ENCODE data around the gene TMEM38A. TPM values are rescaled to one million over a fixed set of nuclear protein-coding genes. Genes with fewer than 3 reads are reported as not detected.
"Not testable (repeated sequence)": the region's sequence is repeated elsewhere in the genome, so short reads cannot be mapped to it uniquely, and the experiment has no call there.

The TMEM38A gene
- total RNA-seq, 1 experiment from 2014 or later: 12.9 TPM

DNA sequence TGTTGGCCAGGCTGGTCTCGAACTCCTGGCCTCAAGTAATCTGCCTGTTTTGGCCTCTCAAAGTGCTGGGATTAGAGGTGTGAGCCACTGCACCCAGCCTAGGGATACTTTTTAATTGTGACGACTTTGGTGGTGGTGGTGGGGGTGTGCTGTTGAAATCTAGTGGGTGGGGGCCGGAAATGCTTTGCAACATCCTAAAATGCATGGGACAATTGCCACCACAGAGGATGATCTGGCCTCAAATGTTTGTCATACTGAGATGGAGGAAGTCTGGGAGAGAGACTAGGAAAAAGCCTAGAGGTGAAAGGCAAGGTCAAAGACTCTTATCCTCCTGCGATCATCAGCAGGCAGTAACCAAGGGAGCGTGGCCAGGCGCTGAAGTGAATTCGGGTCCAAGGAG, 60.1 kb downstream of the TMEM38A start:
- Histone ChIP-seq H3K4me1 (ENCODE audit: low read length) (no peaks in the 10 kb centered on the region), H3K27me3 (ENCODE audit: low read length) (no peaks in the 10 kb centered on the region), H4K20me1 (ENCODE audit: insufficient read depth, low read depth, low read length) (no peaks in the 10 kb centered on the region), H3K4me2 (ENCODE audit: low read depth, low read length, poor library complexity, severe bottlenecking) (no peak overlapping the region), H3K27ac (ENCODE audit: low read length) (no peak overlapping the region), H3K4me3 (ENCODE audit: low read length) (no peak overlapping the region), H3K9ac (ENCODE audit: low read length) (no peak overlapping the region), H3K9me2 (replicated peaks; ENCODE audit: insufficient read depth, low read length) (no peaks in the 10 kb centered on the region), H3K9me3 (ENCODE audit: low read length) (no peaks in the 10 kb centered on the region), H2AFZ (ENCODE audit: low read length) (no peak overlapping the region), H3K36me3 (ENCODE audit: insufficient read depth, low read length) (no peaks in the 10 kb centered on the region), H3K79me2 (ENCODE audit: low read length) (no peaks in the 10 kb centered on the region)
- DNase-seq: peak; percentile 19

DNA sequence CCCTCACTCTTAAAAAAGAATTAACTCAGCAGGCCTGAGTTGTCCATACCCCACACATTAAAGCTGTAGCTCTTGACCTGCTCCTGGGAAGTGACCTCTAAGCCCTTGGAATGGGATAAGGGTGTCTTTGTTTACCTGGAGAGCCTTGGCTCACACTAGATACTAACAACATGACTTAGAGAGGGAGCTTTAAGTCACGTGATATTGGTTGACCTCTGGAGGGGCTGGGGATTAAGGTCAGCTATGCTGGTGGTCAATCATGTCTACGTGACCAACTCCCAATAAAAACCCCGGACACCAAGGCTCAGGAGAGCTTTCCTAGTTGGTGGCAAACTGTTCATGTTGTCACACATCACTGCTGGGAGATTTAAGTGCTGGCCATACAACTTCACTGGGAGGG, 61.7 kb downstream of the TMEM38A start:
- Histone ChIP-seq H3K4me3 (ENCODE audit: low read length) (no peak overlapping the region), H3K4me1 (ENCODE audit: low read length) (peaks cover 9% of the 10 kb centered on the region), H3K9me2 (replicated peaks; ENCODE audit: insufficient read depth, low read length) (no peaks in the 10 kb centered on the region), H3K27ac (ENCODE audit: low read length) (no peak overlapping the region), H3K9ac (ENCODE audit: low read length) (no peak overlapping the region), H4K20me1 (ENCODE audit: insufficient read depth, low read depth, low read length) (no peaks in the 10 kb centered on the region), H3K36me3 (ENCODE audit: insufficient read depth, low read length) (no peaks in the 10 kb centered on the region), H3K9me3 (ENCODE audit: low read length) (no peaks in the 10 kb centered on the region), H3K79me2 (ENCODE audit: low read length) (no peaks in the 10 kb centered on the region), H3K27me3 (ENCODE audit: low read length) (no peaks in the 10 kb centered on the region), H3K4me2 (ENCODE audit: low read depth, low read length, poor library complexity, severe bottlenecking) (no peak overlapping the region), H2AFZ (ENCODE audit: low read length) (no peak overlapping the region)
- DNase-seq: peak; percentile 16

DNA sequence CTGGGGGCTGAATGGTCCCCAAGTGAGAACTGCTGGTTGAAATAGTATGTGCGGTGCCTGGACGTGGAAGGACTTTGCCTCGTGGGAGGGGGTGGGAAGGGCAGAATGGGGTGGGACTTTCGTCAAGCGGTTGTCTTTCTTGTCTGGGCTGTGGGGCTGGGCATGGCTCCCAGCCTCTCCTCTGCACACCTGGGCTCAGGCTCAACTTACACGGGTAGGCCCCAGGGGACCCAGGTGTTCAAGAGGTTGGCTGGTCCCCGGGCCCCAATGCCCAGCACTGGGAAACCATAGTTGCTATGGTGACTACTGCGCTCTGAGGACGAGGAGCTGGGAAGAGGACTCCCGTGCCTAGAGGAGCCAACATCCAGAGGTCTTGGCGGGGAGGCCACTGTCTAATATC, 66.0 kb downstream of the TMEM38A start:
- no peaks in the 10 kb centered on the region for H3K36me3 ChIP-seq (ENCODE audit: insufficient read depth, low read length)
- H3K9ac ChIP-seq (ENCODE audit: low read length): no peak overlapping the region
- no peaks in the 10 kb centered on the region for H3K9me3 ChIP-seq (ENCODE audit: low read length)
- no peaks in the 10 kb centered on the region for H3K79me2 ChIP-seq (ENCODE audit: low read length)
- H3K4me3 ChIP-seq (ENCODE audit: low read length): no peak overlapping the region
- H3K4me1 ChIP-seq (ENCODE audit: low read length): peaks cover 9% of the 10 kb centered on the region
- H3K27ac ChIP-seq (ENCODE audit: low read length): no peak overlapping the region
- DNase-seq: peak; percentile 47
- no peak overlapping the region for H3K4me2 ChIP-seq (ENCODE audit: low read depth, low read length, poor library complexity, severe bottlenecking)
- no peaks in the 10 kb centered on the region for H3K27me3 ChIP-seq (ENCODE audit: low read length)
- H2AFZ ChIP-seq (ENCODE audit: low read length): no peak overlapping the region
- H3K9me2 ChIP-seq (replicated peaks; ENCODE audit: insufficient read depth, low read length): no peaks in the 10 kb centered on the region
- no peaks in the 10 kb centered on the region for H4K20me1 ChIP-seq (ENCODE audit: insufficient read depth, low read depth, low read length)

- not testable (repeated sequence) for H3K4me3 ChIP-seq (ENCODE audit: low read length); H3K79me2 ChIP-seq (ENCODE audit: low read length); H3K27me3 ChIP-seq (ENCODE audit: low read length); H3K9me2 ChIP-seq (replicated peaks; ENCODE audit: insufficient read depth, low read length); H3K4me1 ChIP-seq (ENCODE audit: low read length); H3K36me3 ChIP-seq (ENCODE audit: insufficient read depth, low read length); H3K4me2 ChIP-seq (ENCODE audit: low read depth, low read length, poor library complexity, severe bottlenecking); H3K9me3 ChIP-seq (ENCODE audit: low read length); H4K20me1 ChIP-seq (ENCODE audit: insufficient read depth, low read depth, low read length); H2AFZ ChIP-seq (ENCODE audit: low read length); DNase-seq; H3K9ac ChIP-seq (ENCODE audit: low read length); H3K27ac ChIP-seq (ENCODE audit: low read length)
These were observed 74.8 kb downstream of the TMEM38A start for GRCh38 chr19:16735650-16736266.

- H3K9me2 ChIP-seq (replicated peaks; ENCODE audit: insufficient read depth, low read length): no peaks in the 10 kb centered on the region
- no peaks in the 10 kb centered on the region for H3K79me2 ChIP-seq (ENCODE audit: low read length)
- no peak overlapping the region for H2AFZ ChIP-seq (ENCODE audit: low read length)
- DNase-seq: peak; percentile 67
- H3K36me3 ChIP-seq (ENCODE audit: insufficient read depth, low read length): no peaks in the 10 kb centered on the region
- no peak overlapping the region for H3K9ac ChIP-seq (ENCODE audit: low read length)
- no peaks in the 10 kb centered on the region for H3K9me3 ChIP-seq (ENCODE audit: low read length)
- no peaks in the 10 kb centered on the region for H3K27me3 ChIP-seq (ENCODE audit: low read length)
- H3K4me3 ChIP-seq (ENCODE audit: low read length): no peak overlapping the region
- no peak overlapping the region for H3K27ac ChIP-seq (ENCODE audit: low read length)
- H3K4me1 ChIP-seq (ENCODE audit: low read length): no peaks in the 10 kb centered on the region
- no peak overlapping the region for H3K4me2 ChIP-seq (ENCODE audit: low read depth, low read length, poor library complexity, severe bottlenecking)
- H4K20me1 ChIP-seq (ENCODE audit: insufficient read depth, low read depth, low read length): no peaks in the 10 kb centered on the region
These were observed 75.8 kb downstream of the TMEM38A start for GRCh38 chr19:16736709-16737108.

DNA sequence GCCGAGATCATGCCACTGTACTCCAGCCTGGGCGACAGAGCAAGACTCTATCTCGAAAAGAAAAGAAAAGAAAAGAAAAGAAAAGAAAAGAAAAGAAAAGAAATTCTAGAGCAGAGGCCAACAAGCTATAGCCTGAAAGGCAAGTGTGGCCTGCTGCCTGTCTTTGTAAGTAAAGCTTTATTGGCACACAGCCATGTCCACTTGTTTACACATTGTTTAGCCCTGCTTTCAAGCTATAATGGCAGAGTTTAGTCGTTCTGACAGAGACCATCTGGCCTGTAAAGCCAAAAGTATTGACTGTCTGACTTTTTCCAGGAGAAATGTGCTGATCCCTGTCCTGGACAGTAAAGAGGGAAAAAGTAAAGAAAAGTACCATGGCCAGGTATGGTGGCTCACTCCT, 77.0 kb downstream of the TMEM38A start:
- no peaks in the 10 kb centered on the region for H3K9me2 ChIP-seq (replicated peaks; ENCODE audit: insufficient read depth, low read length)
- H3K9ac ChIP-seq (ENCODE audit: low read length): no peak overlapping the region
- H3K9me3 ChIP-seq (ENCODE audit: low read length): no peaks in the 10 kb centered on the region
- DNase-seq: no peak
- no peak overlapping the region for H2AFZ ChIP-seq (ENCODE audit: low read length)
- no peaks in the 10 kb centered on the region for H3K4me1 ChIP-seq (ENCODE audit: low read length)
- no peaks in the 10 kb centered on the region for H4K20me1 ChIP-seq (ENCODE audit: insufficient read depth, low read depth, low read length)
- H3K4me2 ChIP-seq (ENCODE audit: low read depth, low read length, poor library complexity, severe bottlenecking): no peak overlapping the region
- no peak overlapping the region for H3K4me3 ChIP-seq (ENCODE audit: low read length)
- H3K36me3 ChIP-seq (ENCODE audit: insufficient read depth, low read length): no peaks in the 10 kb centered on the region
- H3K27me3 ChIP-seq (ENCODE audit: low read length): no peaks in the 10 kb centered on the region
- H3K79me2 ChIP-seq (ENCODE audit: low read length): no peaks in the 10 kb centered on the region
- H3K27ac ChIP-seq (ENCODE audit: low read length): no peak overlapping the region

DNA sequence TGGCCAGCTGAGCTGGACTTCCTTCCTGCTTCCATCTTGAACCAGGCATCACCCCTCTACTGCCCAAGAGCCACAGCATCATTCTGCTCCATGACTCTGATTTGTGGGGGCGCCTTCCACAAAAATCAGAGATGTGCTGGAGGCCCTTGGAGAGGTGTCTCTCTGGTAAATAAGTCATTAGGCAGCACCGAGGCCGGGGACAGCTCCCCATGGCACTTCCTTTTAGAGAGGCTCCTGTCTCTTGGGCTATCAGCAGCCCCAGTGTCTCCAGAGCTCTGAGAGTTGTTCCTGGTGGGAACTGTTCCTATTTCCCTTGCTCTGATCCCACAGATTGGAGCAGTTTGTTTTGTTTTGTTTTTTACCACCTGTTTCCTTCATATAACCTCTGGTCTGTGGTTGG, 78.6 kb downstream of the TMEM38A start:
- no peaks in the 10 kb centered on the region for H3K79me2 ChIP-seq (ENCODE audit: low read length)
- H3K27me3 ChIP-seq (ENCODE audit: low read length): no peaks in the 10 kb centered on the region
- no peak overlapping the region for H2AFZ ChIP-seq (ENCODE audit: low read length)
- H3K9me3 ChIP-seq (ENCODE audit: low read length): no peaks in the 10 kb centered on the region
- no peak overlapping the region for H3K4me2 ChIP-seq (ENCODE audit: low read depth, low read length, poor library complexity, severe bottlenecking)
- no peak overlapping the region for H3K4me3 ChIP-seq (ENCODE audit: low read length)
- H3K9ac ChIP-seq (ENCODE audit: low read length): no peak overlapping the region
- H3K4me1 ChIP-seq (ENCODE audit: low read length): no peaks in the 10 kb centered on the region
- no peaks in the 10 kb centered on the region for H4K20me1 ChIP-seq (ENCODE audit: insufficient read depth, low read depth, low read length)
- DNase-seq: peak; percentile 44
- H3K36me3 ChIP-seq (ENCODE audit: insufficient read depth, low read length): no peaks in the 10 kb centered on the region
- no peak overlapping the region for H3K27ac ChIP-seq (ENCODE audit: low read length)
- H3K9me2 ChIP-seq (replicated peaks; ENCODE audit: insufficient read depth, low read length): no peaks in the 10 kb centered on the region
